ENCODE results near the gene DRAM2. TPM values are rescaled to one million over a fixed set of nuclear protein-coding genes. Genes with fewer than 3 reads are reported as not detected.

The DRAM2 gene
- total and polyA plus RNA-seq, 2 of the 13 experiments (the other 11 are each of a cell fraction or from before 2014, with no cell fraction given), result 33.2 to 123 TPM

DNA sequence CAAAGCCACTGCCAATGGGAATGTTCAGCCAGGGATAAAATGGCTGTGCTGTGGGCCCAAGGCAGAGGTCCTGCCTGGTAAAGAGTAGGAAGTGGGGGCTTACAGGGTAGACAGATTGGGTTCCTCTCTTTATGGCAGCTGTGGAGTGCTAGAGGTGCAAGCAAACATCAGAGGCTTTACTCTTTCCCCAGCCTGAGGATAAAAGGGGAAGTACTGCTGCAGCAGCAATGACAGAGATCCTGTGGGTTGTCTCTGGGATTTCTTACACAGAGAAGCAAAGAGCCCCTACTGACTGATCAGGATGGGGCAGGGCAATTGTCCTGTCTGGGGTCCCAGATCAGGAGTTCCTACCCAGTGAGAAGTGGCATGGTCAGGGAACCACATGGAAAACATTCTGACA lies 54.2 kb downstream of the DRAM2 start:
- ATAC-seq (no peak), DNase-seq (ENCODE audit: low spot score) (no peak), FAIRE-seq (no peak)
- Histone ChIP-seq H3K4me3 (replicated peaks in 1 of 3; ENCODE audit: insufficient read depth in 1 of 3, low read depth in 2 of 3, low read length in 3 of 3) (no peak overlapping the region), H4K20me1 (ENCODE audit: insufficient read depth, low read length) (no peaks in the 10 kb centered on the region), H2AFZ (ENCODE audit: low read length) (no peak overlapping the region), H3K79me2 (ENCODE audit: insufficient read depth, low read length) (no peaks in the 10 kb centered on the region), H3K4me2 (ENCODE audit: low read depth, low read length) (no peak overlapping the region), H3K27me3 (ENCODE audit: control insufficient read depth in 1 of 2, insufficient read depth in 2 of 2, low read length in 2 of 2) (no peaks in the 10 kb centered on the region), H3K9ac (ENCODE audit: insufficient read depth, low read depth, low read length) (no peak overlapping the region), H3K9me3 (ENCODE audit: low read length) (no peaks in the 10 kb centered on the region), H3K27ac (ENCODE audit: extremely low read length, insufficient read depth, low read length) (no peak overlapping the region), H3K4me1 (ENCODE audit: insufficient read depth, low read length) (no peaks in the 10 kb centered on the region), H3K36me3 (replicated peaks in 1 of 2; ENCODE audit: control insufficient read depth in 1 of 2, insufficient read depth in 2 of 2, low read length in 2 of 2) (no peaks in the 10 kb centered on the region)
- in situ Hi-C loops (cut with HindIII; ENCODE audit: extremely low pct_ligation_motif_present, low pct_unique_long_range_greater_than_20kb), result no loop called here
- intact Hi-C loops (cut with micrococcal nuclease; ENCODE audit: unreplicated experiment), result no loop called here
- POLR2A ChIA-PET, result no interaction called here
- TF ChIP-seq ZNF282 (IDR thresholded peaks at IDR 0.05; ENCODE audit: partially characterized antibody) (no peak), ZNF747 (CRISPR knock-in tag; IDR thresholded peaks at IDR 0.05; ENCODE audit: borderline replicate concordance) (no peak), ZNF598 (CRISPR knock-in tag; IDR thresholded peaks at IDR 0.05; ENCODE audit: borderline replicate concordance) (no peak), ZNF891 (CRISPR knock-in tag; IDR thresholded peaks at IDR 0.05) (no peak), ZNF772 (CRISPR knock-in tag; IDR thresholded peaks at IDR 0.05) (no peak), PAF1 (CRISPR knock-in tag; IDR thresholded peaks at IDR 0.05) (no peak), FOXJ3 (CRISPR knock-in tag; IDR thresholded peaks at IDR 0.05; ENCODE audit: borderline replicate concordance) (no peak), ZSCAN29 (CRISPR knock-in tag; conservative IDR thresholded peaks at IDR 0.05) (no peak), EP300 (IDR thresholded peaks at IDR 0.05; ENCODE audit: low read depth in 2 of 2, low read length in 2 of 2) (no peak), EP300 (CRISPR knock-in tag; IDR thresholded peaks at IDR 0.05; ENCODE audit: borderline replicate concordance) (no peak), MBD4 (IDR thresholded peaks at IDR 0.05; ENCODE audit: borderline replicate concordance, low read length) (no peak)
- TF ChIP-seq, protein P1, sequence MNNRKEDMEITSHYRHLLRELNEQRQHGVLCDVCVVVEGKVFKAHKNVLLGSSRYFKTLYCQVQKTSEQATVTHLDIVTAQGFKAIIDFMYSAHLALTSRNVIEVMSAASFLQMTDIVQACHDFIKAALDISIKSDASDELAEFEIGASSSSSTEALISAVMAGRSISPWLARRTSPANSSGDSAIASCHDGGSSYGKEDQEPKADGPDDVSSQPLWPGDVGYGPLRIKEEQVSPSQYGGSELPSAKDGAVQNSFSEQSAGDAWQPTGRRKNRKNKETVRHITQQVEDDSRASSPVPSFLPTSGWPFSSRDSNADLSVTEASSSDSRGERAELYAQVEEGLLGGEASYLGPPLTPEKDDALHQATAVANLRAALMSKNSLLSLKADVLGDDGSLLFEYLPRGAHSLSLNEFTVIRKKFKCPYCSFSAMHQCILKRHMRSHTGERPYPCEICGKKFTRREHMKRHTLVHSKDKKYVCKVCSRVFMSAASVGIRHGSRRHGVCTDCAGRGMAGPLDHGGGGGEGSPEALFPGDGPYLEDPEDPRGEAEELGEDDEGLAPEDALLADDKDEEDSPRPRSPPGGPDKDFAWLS (CRISPR knock-in tag; IDR thresholded peaks at IDR 0.05; ENCODE audit: borderline replicate concordance), result no peak
- TF ChIP-seq, protein P2, sequence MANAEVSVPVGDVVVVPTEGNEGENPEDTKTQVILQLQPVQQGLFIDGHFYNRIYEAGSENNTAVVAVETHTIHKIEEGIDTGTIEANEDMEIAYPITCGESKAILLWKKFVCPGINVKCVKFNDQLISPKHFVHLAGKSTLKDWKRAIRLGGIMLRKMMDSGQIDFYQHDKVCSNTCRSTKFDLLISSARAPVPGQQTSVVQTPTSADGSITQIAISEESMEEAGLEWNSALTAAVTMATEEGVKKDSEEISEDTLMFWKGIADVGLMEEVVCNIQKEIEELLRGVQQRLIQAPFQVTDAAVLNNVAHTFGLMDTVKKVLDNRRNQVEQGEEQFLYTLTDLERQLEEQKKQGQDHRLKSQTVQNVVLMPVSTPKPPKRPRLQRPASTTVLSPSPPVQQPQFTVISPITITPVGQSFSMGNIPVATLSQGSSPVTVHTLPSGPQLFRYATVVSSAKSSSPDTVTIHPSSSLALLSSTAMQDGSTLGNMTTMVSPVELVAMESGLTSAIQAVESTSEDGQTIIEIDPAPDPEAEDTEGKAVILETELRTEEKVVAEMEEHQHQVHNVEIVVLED (CRISPR knock-in tag; IDR thresholded peaks at IDR 0.05; ENCODE audit: borderline replicate concordance), result no peak
- TF ChIP-seq, protein P3, sequence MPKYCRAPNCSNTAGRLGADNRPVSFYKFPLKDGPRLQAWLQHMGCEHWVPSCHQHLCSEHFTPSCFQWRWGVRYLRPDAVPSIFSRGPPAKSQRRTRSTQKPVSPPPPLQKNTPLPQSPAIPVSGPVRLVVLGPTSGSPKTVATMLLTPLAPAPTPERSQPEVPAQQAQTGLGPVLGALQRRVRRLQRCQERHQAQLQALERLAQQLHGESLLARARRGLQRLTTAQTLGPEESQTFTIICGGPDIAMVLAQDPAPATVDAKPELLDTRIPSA (CRISPR knock-in tag; IDR thresholded peaks at IDR 0.05; ENCODE audit: borderline replicate concordance), result no peak
- TF ChIP-seq, protein P4, sequence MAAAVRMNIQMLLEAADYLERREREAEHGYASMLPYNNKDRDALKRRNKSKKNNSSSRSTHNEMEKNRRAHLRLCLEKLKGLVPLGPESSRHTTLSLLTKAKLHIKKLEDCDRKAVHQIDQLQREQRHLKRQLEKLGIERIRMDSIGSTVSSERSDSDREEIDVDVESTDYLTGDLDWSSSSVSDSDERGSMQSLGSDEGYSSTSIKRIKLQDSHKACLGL (CRISPR knock-in tag; IDR thresholded peaks at IDR 0.05), result no peak
- TF ChIP-seq, protein P5, sequence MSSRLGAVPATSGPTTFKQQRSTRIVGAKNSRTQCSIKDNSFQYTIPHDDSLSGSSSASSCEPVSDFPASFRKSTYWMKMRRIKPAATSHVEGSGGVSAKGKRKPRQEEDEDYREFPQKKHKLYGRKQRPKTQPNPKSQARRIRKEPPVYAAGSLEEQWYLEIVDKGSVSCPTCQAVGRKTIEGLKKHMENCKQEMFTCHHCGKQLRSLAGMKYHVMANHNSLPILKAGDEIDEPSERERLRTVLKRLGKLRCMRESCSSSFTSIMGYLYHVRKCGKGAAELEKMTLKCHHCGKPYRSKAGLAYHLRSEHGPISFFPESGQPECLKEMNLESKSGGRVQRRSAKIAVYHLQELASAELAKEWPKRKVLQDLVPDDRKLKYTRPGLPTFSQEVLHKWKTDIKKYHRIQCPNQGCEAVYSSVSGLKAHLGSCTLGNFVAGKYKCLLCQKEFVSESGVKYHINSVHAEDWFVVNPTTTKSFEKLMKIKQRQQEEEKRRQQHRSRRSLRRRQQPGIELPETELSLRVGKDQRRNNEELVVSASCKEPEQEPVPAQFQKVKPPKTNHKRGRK (CRISPR knock-in tag; IDR thresholded peaks at IDR 0.05), result no peak
- CTCF ChIA-PET (ENCODE audit: low intra/inter-chr PET ratio, low total read pairs), result no interaction called here
- BruUV-seq (replicated peaks), result no TSS peak
